Spleen (tissue), 7 donors: Measurements from ENCODE around the gene SLC11A1.

Experiments
- CTCF ChIP-seq, 11 experiments: fragments of 200-600 bp in 7 of 11; fragments of 450-650 bp in 4 of 11; sonication (generic) in 4 of 11; IDR thresholded peaks in 8 of 11; conservative IDR thresholded peaks in 3 of 11; 1 replicate in 7 of 11; 2 replicates in 4 of 11; pipeline versions ENCODE4 v1.4.0 to v1.8.0; 2016 to 2021; ENCODE audit warnings: antibody characterized with exemption in 11 of 11, inconsistent platforms in 4 of 11, mild to moderate bottlenecking in 1 of 11
- POLR2A ChIP-seq, 3 donors: fragments of 450-650 bp; IDR thresholded peaks; one replicate each; pipeline ENCODE4 v1.5.1; 2017; ENCODE audit warnings: antibody characterized with exemption in 3 of 3, mild to moderate bottlenecking in 1 of 3
- POLR2AphosphoS5 ChIP-seq, 3 donors: sonication (generic); formaldehyde crosslinking; IDR thresholded peaks; one replicate each; pipeline ENCODE4 v1.5.1; 2017; ENCODE audit warnings: antibody characterized with exemption in 3 of 3
- donor health status: DM: no; HTN: no; CAD: no; lungs with moderate emphysema.
- donor health status: DM: no; HTN: no; CAD: no.
- donor health status: DM: no; HTN: no; CAD: no.

- TF ChIP-seq POLR2AphosphoS5 (IDR thresholded peaks at IDR 0.05) (no peak), POLR2A (IDR thresholded peaks at IDR 0.05) (no peak), CTCF (IDR thresholded peaks at IDR 0.05 in 8 of 11, conservative IDR thresholded peaks at IDR 0.05 in 3 of 11) (no peak)
These were observed 40.7 kb upstream of the SLC11A1 start for GRCh38 chr2:218341381-218341780.
